ENCODE results near the gene KCNAB1.
"Not testable (repeated sequence)": the region's sequence is repeated elsewhere in the genome, so short reads cannot be mapped to it uniquely, and the experiment has no call there.

Gene KCNAB1

DNA sequence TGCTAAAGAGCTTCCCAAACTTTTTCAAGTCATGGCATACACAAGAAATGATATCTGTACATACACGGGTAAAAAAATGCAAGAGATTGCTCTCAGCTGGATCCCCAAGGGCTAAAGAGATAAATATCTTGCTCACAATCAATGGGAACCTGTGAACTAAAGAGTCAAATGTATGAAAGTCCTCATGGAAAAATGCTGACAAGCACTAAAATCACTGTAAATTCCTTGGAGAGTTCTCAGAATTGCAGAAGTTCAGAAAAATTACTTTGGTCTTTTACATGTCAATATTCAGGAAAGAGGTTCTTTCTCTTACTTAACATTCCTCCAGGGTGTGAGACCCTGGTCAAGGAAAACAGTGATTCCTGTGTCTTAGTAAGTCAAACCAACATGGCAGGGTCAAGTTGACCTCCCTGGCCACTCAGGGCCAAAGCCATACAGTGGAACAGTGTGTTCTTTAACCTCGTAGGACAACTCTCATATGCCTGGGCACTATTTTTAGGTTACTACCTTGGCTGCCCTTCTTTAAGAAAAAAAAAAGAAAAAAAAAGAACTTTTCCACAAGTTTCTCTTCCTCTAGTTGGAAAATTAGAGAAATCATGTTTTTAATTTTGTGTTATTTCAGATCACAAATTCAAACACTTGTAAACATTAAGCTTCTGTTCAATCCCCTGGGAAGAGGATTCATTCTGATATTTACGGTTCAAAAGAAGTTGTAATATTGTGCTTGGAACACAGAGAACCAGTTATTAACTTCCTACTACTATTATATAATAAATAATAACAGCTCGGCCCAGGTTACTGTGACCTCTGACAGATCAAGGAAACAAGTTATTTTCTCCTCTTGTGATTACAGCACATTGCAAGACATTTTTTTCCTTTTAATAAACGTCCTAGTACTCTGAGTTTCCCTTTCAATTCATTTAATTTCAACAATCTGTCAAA is 422.0 kb downstream of the KCNAB1 start:
- no peak overlapping the region for H3K4me3 ChIP-seq (ENCODE audit: low read depth, low read length)

DNA sequence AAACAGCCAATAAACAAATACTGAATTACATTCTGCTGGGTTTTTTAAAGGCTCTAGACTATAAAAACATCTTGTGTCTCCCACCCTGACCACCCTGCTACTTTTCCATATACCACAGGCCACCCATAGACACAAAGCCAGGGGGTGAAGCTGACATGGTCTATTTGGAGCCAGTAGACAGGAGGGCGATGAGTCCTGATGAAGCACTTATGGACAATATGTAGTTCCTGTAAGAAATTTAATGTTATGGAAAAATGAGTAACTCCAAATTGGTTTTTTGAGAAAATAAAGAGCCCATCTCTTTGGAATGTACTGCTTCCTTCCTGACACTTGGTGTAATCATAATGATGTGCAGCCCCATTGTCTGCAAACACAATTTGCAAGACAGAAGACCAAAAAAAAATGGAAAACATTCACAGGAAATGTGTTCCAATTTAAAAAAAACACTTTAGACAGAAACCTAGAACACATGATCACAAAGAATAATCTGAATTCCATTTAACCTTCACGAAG is 422.7 kb downstream of the KCNAB1 start:
- H3K4me3 ChIP-seq (ENCODE audit: low read depth, low read length) = no peak overlapping the region
- no peak for DNase-seq (ENCODE audit: low read depth)

More for the DNA sequence above, 422.0 kb downstream of the KCNAB1 start:
- no peak for DNase-seq (ENCODE audit: low read depth)

DNA sequence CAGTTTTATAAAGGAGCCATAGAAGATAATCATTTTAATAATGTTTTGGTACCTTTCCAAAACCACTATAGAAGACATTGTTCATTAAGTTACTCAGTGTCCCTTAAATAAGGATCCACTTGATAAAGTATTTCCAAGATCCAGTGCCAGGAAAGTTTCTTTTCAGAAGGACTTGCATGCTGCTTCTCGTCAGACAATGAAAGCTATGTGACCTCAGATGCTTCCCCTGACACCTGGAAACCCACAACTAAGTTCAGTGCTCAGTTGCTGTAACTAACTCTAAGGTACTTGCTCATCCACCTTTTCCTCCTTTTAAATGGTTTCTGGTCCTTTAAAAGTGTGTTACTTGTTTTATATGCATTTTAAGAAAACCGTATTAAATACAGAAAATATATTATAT is 427.3 kb downstream of the KCNAB1 start:
- DNase-seq (ENCODE audit: low read depth) = no peak

DNA sequence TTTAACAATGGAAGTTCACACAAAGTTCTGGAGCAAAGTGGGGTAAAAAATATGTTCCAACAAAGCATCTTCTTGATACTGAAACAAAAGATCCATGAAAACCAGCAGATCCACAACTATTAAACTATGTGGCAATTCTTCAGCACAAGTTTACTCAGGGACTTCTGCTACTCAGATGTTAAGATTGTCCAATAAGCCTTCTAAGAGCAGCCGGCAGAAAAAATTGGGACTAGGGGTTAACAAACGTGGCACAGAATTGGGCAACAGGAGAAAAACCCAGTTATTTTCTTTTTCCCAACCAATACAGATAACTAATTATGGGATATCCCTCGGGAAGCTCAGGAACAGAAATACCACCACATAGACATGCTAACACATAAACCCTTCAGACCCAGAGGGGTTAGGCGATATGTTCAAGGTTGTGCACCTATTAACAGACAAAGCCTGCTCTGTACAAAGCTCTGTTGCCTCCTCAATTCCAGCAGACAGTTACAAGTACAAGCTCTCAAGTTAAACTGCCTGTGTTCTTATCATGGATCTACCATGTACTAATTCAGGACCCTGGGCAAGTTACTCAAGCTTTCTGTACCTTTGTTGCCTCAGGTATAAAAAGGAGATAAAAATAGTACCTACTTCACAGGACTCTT is 427.8 kb downstream of the KCNAB1 start:
- no peak overlapping the region for H3K4me3 ChIP-seq (ENCODE audit: low read depth, low read length)
- no peak for DNase-seq (ENCODE audit: low read depth)

More for the DNA sequence above, 427.3 kb downstream of the KCNAB1 start:
- H3K4me3 ChIP-seq (ENCODE audit: low read depth, low read length) = no peak overlapping the region

DNA sequence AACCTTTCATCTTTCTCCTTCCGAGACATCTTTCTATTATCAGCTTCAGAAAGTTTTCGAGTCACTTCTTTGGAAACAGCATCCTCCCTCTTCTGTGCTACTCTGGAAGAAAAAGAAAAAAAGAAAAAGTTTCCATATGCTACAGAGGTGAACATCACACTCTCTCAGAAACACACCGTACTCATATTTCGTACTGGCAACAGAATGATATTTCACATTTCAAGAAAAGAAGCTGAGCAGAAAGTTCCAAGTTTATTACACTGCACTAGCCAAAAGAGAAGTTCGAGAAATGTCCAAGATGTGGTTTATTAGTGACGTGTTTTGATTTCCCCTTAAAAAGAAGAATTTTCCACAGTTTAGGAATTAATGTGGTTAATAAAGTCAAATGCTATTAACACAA is 428.5 kb downstream of the KCNAB1 start:
- H3K4me3 ChIP-seq (ENCODE audit: low read depth, low read length) = no peak overlapping the region
- no peak for DNase-seq (ENCODE audit: low read depth)

DNA sequence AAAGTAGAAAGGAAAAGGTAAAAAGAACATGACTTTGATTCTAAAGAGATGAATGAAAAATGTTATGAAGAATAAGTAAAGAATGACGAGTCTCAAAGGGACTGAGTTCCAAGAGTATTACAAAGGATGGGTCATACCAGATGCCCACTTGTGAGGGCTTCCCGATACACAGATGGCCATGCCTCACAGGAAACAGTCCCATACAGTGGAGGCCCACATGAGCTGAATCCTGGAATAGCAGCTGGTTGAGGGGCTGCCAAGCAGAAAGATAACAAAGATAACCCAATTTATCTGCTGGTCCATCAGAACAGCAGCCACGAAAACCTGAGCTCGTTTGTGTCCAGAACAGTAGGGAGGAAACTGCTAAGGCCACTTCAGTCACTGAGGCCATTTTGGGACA is 430.9 kb downstream of the KCNAB1 start:
- DNase-seq (ENCODE audit: low read depth) = no peak
- peak overlapping the region; percentile 27 for H3K4me3 ChIP-seq (ENCODE audit: low read depth, low read length)

DNA sequence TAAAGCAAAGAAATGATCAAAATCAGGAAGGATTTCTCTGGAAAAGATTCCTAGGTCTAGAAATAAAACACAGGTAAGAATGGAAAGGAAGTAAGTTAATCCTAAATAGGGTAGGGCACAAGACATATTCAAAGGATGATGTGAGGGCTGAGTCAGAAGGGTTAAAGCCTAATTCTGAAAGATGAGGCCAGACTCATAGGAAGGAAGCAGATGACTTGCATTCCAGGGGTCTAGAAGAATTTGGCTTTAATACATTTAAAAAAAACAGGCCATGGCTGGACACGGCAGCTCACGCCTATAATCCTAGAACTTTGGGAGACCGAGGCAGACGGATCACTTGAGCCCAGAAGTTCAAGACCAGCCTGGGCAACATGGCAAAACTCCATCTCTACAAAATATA is 431.4 kb downstream of the KCNAB1 start:
- peak overlapping the region; percentile 85 for H3K4me3 ChIP-seq (ENCODE audit: low read depth, low read length)
- no peak for DNase-seq (ENCODE audit: low read depth)

DNA sequence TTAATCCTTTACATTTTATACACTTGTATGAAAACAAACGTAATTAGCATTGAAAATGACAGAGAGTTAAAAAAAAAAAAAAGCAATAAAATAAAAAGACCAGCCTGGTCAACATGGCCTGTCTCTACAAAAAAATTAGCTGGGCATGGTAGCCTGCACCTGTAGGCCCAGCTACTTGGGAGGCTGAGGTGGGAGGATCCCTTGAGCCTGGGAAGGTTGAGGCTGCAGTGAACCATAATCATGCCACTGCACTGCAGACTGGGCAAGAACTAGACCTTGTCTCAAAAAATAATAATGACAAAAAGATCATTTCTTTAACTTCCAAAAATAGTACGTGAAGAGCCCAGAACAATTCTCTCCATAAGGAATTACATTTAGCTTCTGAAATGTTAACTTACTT is 432.6 kb downstream of the KCNAB1 start:
- peak overlapping the region; percentile 85 for H3K4me3 ChIP-seq (ENCODE audit: low read depth, low read length)
- DNase-seq (ENCODE audit: low read depth) = no peak

DNA sequence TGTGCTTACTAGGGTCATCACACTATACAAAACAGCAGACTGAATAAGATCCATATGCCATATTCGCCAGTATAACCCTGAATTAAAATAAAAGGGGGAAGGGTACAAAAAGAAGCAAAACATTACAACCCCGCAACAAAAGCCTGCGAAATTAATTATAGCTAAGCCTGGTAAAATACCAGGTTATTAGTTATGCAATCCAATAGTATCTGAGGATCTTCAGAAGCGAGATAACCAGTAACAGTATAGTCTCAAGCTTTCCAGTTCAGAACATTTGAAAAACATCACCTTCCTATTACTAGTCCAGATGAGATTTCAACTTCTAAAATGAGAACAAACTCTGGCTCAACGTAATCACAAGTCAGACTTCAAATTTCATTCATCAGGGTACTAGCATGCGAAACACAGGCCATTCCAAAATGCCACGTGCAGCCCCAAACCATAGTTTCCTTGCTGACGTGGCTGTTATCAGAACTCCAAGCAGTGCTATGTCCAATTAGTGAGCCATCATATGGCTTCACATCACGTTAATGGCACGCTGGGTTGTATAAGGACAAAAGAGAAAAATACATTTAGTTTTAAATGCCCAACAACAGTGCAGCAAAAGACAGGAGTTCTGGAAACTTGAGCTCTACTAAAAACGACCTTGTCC is 433.5 kb downstream of the KCNAB1 start:
- DNase-seq (ENCODE audit: low read depth) = no peak
- H3K4me3 ChIP-seq (ENCODE audit: low read depth, low read length) = peak overlapping the region; percentile 85

DNA sequence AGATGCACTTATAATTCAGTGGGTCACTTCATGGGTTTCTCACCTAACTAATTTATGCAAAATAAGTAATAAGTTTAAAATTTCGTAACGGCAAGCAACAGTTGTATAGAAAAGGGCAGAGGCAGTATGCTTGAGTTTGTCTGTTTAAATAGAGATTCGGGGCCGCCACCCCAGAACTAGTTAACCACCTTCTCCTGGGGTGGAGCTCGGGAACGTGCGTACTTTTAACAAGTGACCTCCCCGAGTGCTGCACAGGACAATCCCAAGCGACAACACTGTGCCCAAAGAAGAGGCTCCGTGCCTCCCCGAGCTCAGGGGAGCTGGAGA is 434.1 kb downstream of the KCNAB1 start:
- peak overlapping the region; percentile 85 for H3K4me3 ChIP-seq (ENCODE audit: low read depth, low read length)
- DNase-seq (ENCODE audit: low read depth) = no peak

DNA sequence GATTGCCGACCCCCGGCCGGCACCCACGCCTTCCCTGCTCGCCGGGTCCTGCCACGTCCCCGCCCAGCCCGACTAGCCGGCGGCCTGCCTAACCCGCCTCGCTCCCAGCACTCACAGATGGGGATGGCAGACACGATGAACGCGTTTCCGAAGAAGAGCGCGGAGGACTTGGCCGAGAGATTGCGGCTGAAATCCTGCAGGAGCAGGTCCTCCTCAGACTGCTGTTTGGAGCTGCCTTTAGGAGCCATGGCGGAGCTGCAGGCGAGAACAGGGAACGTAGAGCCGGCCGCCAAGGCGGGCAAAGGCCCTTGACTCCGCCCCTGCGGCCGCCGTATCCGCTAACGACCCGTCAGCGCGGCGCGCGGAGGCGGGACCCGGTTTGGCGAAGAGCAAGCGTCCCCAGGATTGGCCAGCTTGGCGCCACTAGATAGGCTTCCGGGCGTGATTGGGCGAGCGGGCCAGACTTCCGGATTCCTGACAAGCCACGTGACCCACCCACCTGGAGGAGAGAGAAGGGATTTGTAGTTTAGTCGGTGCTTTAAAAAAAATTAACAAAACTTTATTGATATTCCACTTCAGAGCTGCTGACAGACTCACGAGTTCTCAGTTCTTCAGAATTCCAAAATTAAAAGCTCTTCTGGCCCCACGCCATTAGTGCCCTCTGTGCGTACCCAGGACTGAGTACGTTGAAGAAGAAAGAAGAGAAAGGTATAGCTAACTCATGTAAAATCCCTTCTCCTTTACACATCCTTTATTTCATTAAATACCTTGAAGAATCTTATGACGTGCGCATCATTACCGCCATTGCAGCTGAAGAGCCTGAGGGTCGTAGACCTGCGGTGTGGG is 434.7 kb downstream of the KCNAB1 start, which contains the start of gene SSR3:
SSR3 (minus strand) TSS at position 276 of the 846 bp plus-strand sequence; CDS start at position 248, 28 bp downstream.
- H3K4me3 ChIP-seq (ENCODE audit: low read depth, low read length) = peak within 1 kb of the TSS; percentile 85
- peak; percentile 99 for DNase-seq (ENCODE audit: low read depth)

DNA sequence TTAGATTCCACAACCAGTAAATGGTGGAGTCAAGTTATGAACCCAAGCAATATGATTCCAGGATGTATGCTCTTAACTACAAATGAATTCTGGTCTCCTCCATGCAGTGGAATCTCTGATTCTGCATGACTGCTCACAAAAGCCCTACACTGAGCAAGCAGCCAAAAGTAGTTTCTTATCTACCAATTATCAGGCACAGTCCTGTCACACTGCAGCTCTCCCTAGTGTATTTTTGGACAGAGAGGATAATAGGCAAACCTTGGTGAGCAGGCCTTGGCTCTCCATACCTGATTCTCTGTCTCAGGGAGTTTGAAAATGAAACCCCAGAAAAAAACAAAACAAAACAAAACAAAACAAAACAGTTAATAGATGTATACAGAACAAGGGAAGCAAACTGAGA is 438.0 kb downstream of the KCNAB1 start:
- no peak overlapping the region for H3K4me3 ChIP-seq (ENCODE audit: low read depth, low read length)
- DNase-seq (ENCODE audit: low read depth) = no peak

DNA sequence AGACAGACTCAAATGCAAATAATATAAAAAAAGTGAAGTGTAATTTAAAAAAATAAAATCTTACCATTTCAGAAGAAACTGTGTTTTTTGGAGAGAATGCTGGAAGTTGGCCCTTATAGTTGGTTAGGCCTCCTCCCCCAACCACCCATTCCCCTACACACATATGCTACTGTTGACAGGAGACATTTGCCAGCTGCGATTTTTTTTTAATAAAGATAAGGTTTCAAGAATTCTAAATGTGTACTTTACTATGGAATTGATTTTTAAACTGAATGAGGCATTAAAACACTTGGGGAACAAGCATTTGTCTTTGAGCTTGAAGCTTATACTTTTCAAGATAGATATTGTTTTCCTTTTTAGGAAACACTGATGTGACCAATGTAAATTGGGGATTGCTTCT is 438.9 kb downstream of the KCNAB1 start:
- H3K4me3 ChIP-seq (ENCODE audit: low read depth, low read length) = no peak overlapping the region
- DNase-seq (ENCODE audit: low read depth) = no peak

DNA sequence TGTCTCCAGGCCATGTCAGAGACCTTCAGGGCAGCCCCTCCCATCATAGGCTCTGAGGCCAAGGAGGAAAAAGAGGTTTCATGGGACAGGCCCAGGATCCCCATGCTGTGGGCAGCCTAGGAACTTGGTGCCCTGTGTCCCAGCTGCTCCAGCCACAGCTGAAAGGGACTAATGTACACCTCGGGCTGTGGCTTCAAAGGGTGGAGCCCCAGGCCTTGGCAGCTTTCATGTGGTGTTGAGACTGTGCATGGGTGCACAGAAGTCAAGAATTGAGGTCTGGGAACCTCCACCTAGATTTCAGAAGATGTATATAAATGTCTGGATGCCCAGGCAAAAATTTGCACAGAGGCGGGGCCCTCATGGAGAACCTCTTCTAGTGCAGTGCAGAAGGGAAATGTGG is 441.2 kb downstream of the KCNAB1 start:
- H3K4me3 ChIP-seq (ENCODE audit: low read depth, low read length) = no peak overlapping the region
- DNase-seq (ENCODE audit: low read depth) = no peak

DNA sequence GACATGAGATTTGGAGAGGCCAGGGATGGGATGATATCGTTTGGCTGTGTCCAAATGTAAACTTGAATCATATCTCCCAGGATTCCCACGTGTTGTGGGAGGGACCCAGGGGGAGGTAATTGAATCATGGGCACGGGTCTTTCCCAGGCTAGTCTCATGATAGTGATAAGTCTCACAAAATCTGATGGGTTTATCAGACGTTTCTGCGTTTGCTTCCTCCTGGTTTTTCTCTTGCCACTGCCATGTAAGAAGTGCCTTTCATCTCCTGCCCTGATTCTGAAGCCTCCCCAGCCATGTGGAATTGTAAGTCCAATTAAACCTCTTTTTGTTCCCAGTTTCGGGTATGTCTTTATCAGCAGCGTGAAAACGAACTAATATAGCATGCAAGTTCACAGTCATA is 442.1 kb downstream of the KCNAB1 start:
- not testable (repeated sequence) for H3K4me3 ChIP-seq (ENCODE audit: low read depth, low read length); DNase-seq (ENCODE audit: low read depth)

DNA sequence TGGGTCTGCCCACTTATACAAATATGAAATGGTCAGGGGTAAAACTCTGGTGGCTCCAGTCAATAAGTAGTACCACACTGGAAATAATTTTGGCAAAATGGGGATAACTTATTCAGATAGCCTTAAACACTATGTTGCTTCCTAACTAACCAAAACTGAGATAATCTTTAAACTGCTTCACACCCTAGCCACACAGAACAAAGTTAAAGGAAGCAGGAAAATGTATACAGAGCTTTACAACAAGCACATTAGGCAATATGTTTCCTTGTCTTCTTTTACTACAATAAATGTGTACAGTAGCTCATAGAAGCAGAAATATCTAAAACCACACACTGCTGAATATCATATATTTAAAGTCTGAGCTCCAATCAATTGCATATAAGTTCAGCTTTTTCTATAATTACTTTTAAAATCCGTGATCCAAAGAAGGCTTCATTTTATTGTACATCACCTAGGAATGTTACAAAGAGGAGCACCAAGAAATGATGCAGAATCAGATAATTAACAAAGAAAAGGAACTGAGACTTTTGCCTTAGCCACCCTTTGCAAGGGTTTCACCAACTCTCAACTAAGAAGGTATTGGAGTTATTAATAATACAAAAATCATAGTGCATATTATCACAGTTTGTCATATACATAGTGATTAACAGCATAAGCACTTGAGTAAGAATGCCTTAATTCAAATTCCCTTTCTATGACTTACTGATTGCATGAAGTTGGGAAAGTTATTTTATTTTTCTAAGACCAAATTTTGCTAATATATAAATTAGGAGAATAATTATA is 443.7 kb downstream of the KCNAB1 start:
- no peak overlapping the region for H3K4me3 ChIP-seq (ENCODE audit: low read depth, low read length)
- DNase-seq (ENCODE audit: low read depth) = no peak

DNA sequence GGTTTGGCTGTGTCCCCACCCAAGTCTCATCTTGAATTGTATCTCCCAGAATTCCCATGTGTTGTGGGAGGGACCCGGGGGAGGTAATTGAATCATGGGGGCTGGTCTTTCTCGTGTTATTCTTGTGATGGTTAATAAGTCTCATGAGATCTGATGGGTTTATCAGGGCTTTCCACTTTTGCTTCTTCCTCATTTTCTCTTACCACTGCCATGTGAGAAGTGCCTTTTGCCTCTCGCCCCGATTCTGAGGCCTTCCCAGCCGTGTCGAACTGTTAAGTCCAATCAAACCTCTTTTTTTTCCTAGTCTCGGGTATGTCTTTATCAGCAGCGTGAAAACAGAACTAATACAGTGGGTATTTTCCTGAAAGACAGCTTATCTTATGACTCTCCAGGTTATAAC is 448.6 kb downstream of the KCNAB1 start:
- not testable (repeated sequence) for DNase-seq (ENCODE audit: low read depth); H3K4me3 ChIP-seq (ENCODE audit: low read depth, low read length)

DNA sequence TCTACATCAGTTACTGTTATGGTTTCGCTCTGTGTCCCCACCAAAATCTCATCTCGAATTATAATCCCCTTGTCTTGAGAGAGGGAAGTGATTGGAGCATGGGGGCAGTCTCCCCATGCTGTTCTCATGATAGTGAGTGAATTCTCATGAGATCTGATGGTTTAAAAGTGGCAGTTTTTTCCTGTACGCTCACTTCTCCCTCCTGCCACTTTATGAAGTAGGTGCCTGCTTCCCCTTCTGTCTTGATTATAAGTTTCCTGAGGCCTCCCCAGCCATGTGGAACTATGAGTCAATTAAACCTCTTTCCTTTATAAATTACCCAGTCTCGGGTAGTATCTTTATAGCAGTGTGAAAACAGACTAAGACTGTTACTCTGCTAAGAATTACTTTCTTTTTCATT is 449.5 kb downstream of the KCNAB1 start:
- not testable (repeated sequence) for DNase-seq (ENCODE audit: low read depth); H3K4me3 ChIP-seq (ENCODE audit: low read depth, low read length)

Data from skeletal muscle cell (primary cell).